Progenitor cell of endocrine pancreas (in vitro differentiated cells): ENCODE measurements around the gene MAGI1. TPM values are rescaled to one million over a fixed set of nuclear protein-coding genes. Genes with fewer than 3 reads are reported as not detected.
A peak's percentile ranks its signal among the peaks of the same experiment; 100 is the strongest.

Experiments
- DNase-seq: peaks from one replicate; pipeline ENCODE4 v3.0.0; 2021; ENCODE audit warnings: low spot score; ENCODE audit not compliant: unreplicated experiment
- H3K27ac Mint-ChIP-seq: 2 replicates; pipeline ENCODE4 v1.8.0; 2021; ENCODE audit warnings: mild to moderate bottlenecking, moderate library complexity, mixed read lengths
- H3K27me3 Mint-ChIP-seq: 2 replicates; pipeline ENCODE4 v1.8.0; 2021; ENCODE audit warnings: mixed read lengths
- H3K36me3 Mint-ChIP-seq: 2 replicates; pipeline ENCODE4 v1.8.0; 2022; ENCODE audit warnings: mixed read lengths; ENCODE audit not compliant: insufficient read depth
- H3K4me1 Mint-ChIP-seq: 2 replicates; pipeline ENCODE4 v1.8.0; 2021; ENCODE audit warnings: low read depth, mixed read lengths
- H3K4me3 Mint-ChIP-seq: 2 replicates; pipeline ENCODE4 v1.8.0; 2021; ENCODE audit warnings: low read depth, mild to moderate bottlenecking, moderate library complexity, mixed read lengths
- H3K9me3 Mint-ChIP-seq: 2 replicates; pipeline ENCODE4 v1.8.0; 2021; ENCODE audit warnings: low read depth, mixed read lengths
- CTCF ChIP-seq: fragments of 200-600 bp; sonication (generic); IDR thresholded peaks from one replicate; pipeline ENCODE4 v1.5.0; 2021; ENCODE audit warnings: antibody characterized with exemption, mild to moderate bottlenecking; ENCODE audit not compliant: unreplicated experiment
- total RNA-seq: library from RNA; stranded (reverse); gene quantifications from 2 replicates; pipeline ENCODE4 v1.2.1, GENCODE V29; 2021

MAGI1 gene
- total RNA-seq, 1 donor from 2014 or later = 142 TPM

DNA sequence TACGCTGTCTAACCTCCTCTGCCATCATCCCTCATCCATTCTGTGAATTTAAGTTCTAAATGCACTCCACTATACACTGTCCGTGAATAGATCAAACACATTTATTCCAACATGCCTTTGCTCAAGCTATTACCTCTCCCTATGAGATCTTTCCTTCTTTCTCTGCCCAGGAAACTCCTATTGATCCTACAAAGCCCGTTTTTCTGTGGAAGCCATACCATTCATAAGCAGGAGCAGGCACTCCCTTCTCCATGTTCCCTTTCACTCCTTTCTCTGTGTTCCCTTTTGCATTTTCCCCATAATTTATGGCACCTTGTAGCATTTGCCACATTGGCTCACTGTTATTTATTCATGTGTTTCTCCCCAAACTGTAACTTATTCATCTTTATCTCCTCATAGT is 501.6 kb downstream of the MAGI1 start:
- Mint-ChIP-seq H3K27me3 (no peaks in the 10 kb centered on the region), H3K9me3 (peaks cover 2% of the 10 kb centered on the region), H3K4me1 (peaks cover 19% of the 10 kb centered on the region), H3K4me3 (no peak overlapping the region), H3K36me3 (peaks cover 2% of the 10 kb centered on the region), H3K27ac (no peak overlapping the region)
- DNase-seq = no peak
- no peak for TF ChIP-seq CTCF

DNA sequence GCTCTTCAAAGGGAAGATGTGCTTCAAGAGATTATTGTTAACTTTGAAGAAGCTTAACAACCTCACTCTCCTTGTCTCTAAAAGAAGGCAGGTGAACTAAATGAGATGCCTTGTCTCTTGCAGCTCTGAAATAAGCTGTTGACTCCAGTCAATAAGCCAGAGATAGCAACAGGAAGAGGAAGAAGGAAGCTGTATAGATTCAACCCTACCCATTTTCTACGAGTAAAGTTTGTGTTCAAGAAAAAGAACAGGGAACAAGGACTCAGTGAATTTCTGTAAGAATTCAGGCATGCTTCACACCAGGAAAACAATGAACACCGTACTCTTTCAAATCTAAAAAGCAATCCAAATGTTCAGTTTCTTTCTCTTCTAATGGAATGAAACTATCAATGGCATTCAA is 503.5 kb downstream of the MAGI1 start:
- Mint-ChIP-seq H3K4me1 (peaks cover 6% of the 10 kb centered on the region), H3K27ac (no peak overlapping the region), H3K4me3 (no peak overlapping the region), H3K27me3 (no peaks in the 10 kb centered on the region), H3K9me3 (no peaks in the 10 kb centered on the region), H3K36me3 (no peaks in the 10 kb centered on the region)
- no peak for DNase-seq
- no peak for TF ChIP-seq CTCF

GRCh38 chr3:65534805-65535204 is 503.9 kb downstream of the MAGI1 start:
- H3K4me1 Mint-ChIP-seq = peaks cover 6% of the 10 kb centered on the region
- no peaks in the 10 kb centered on the region for H3K9me3 Mint-ChIP-seq
- no peak for DNase-seq
- no peaks in the 10 kb centered on the region for H3K36me3 Mint-ChIP-seq
- no peak overlapping the region for H3K27ac Mint-ChIP-seq
- no peaks in the 10 kb centered on the region for H3K27me3 Mint-ChIP-seq
- no peak for TF ChIP-seq CTCF
- no peak overlapping the region for H3K4me3 Mint-ChIP-seq

DNA sequence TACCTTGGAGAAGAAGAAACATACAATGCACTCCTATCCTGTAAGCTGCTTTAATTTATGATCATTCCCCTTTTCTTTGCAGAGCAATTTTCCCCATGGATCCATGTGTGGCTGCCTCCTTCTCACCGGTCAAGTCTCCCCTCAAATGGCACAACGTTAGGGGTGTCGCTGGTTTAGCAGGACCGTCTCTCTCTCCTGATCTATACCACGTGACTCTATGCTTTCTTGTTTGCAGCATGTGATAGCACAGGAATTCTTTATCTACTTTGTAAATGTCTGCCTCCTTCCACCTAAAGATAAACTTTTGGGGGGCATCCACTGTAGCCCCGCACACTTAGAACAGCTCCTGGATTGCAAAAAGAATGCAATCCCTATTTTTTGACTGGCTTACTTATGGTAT is 506.0 kb downstream of the MAGI1 start:
- DNase-seq = no peak
- H3K27ac Mint-ChIP-seq = no peak overlapping the region
- TF ChIP-seq CTCF = no peak
- H3K9me3 Mint-ChIP-seq = no peaks in the 10 kb centered on the region
- H3K4me3 Mint-ChIP-seq = no peak overlapping the region
- H3K36me3 Mint-ChIP-seq = no peaks in the 10 kb centered on the region
- no peaks in the 10 kb centered on the region for H3K27me3 Mint-ChIP-seq
- H3K4me1 Mint-ChIP-seq = peaks cover 6% of the 10 kb centered on the region

GRCh38 chr3:65532215-65532614 is 506.5 kb downstream of the MAGI1 start:
- DNase-seq = no peak
- Mint-ChIP-seq H3K27me3 (no peaks in the 10 kb centered on the region), H3K4me1 (peaks cover 6% of the 10 kb centered on the region), H3K4me3 (no peak overlapping the region), H3K9me3 (no peaks in the 10 kb centered on the region), H3K36me3 (no peaks in the 10 kb centered on the region), H3K27ac (no peak overlapping the region)
- no peak for TF ChIP-seq CTCF

GRCh38 chr3:65531499-65531898 is 507.2 kb downstream of the MAGI1 start:
- DNase-seq = no peak
- no peaks in the 10 kb centered on the region for H3K27me3 Mint-ChIP-seq
- H3K4me3 Mint-ChIP-seq = no peak overlapping the region
- no peaks in the 10 kb centered on the region for H3K36me3 Mint-ChIP-seq
- no peaks in the 10 kb centered on the region for H3K9me3 Mint-ChIP-seq
- H3K27ac Mint-ChIP-seq = peak overlapping the region; percentile 12
- TF ChIP-seq CTCF = no peak
- H3K4me1 Mint-ChIP-seq = peaks cover 8% of the 10 kb centered on the region
